GM21447 (cell line): ENCODE results near the gene USH2A.
"Not testable (repeated sequence)": the region's sequence is repeated elsewhere in the genome, so short reads cannot be mapped to it uniquely, and the experiment has no call there.

Source experiments
- ATAC-seq: cut with Tn5 transposase; IDR thresholded peaks from one replicate; pipeline ENCODE4 v1.9.1; 2021; ENCODE audit not compliant: unreplicated experiment

USH2A gene

GRCh38 chr1:216057063-216057462 is 366.2 kb downstream of the USH2A start:
- ATAC-seq, result no peak

GRCh38 chr1:216055004-216055403 is 368.2 kb downstream of the USH2A start:
- ATAC-seq, result no peak

GRCh38 chr1:216054600-216054999 is 368.6 kb downstream of the USH2A start:
- no peak for ATAC-seq

GRCh38 chr1:216051071-216051470 is 372.2 kb downstream of the USH2A start:
- ATAC-seq, result no peak

- no peak for ATAC-seq
Observed at GRCh38 chr1:216049741-216050430, 373.4 kb downstream of the USH2A start.

GRCh38 chr1:216047811-216048572 is 375.3 kb downstream of the USH2A start:
- ATAC-seq, result no peak

GRCh38 chr1:216046336-216046735 is 376.9 kb downstream of the USH2A start:
- ATAC-seq, result no peak

- no peak for ATAC-seq
Observed at GRCh38 chr1:216045400-216045799, 377.8 kb downstream of the USH2A start.

GRCh38 chr1:216044538-216044937 is 378.7 kb downstream of the USH2A start:
- no peak for ATAC-seq

- ATAC-seq, result no peak
Observed at GRCh38 chr1:216034506-216034905, 388.7 kb downstream of the USH2A start.

- no peak for ATAC-seq
Observed at GRCh38 chr1:216032961-216033614, 390.2 kb downstream of the USH2A start.

GRCh38 chr1:216032284-216032683 is 391.0 kb downstream of the USH2A start:
- ATAC-seq, result peak; percentile 46

GRCh38 chr1:216028631-216029030 is 394.6 kb downstream of the USH2A start:
- ATAC-seq, result no peak

GRCh38 chr1:216024546-216024945 is 398.7 kb downstream of the USH2A start:
- ATAC-seq, result no peak

GRCh38 chr1:216020743-216021345 is 402.4 kb downstream of the USH2A start:
- ATAC-seq, result peak; percentile 54

GRCh38 chr1:216015116-216015515 is 408.1 kb downstream of the USH2A start:
- ATAC-seq, result no peak

GRCh38 chr1:216014086-216014485 is 409.2 kb downstream of the USH2A start:
- no peak for ATAC-seq

GRCh38 chr1:216009456-216009855 is 413.8 kb downstream of the USH2A start:
- not testable (repeated sequence) for ATAC-seq

GRCh38 chr1:216005916-216006315 is 417.3 kb downstream of the USH2A start:
- peak; percentile 100 for ATAC-seq

GRCh38 chr1:215992620-215993019 is 430.6 kb downstream of the USH2A start:
- peak; percentile 61 for ATAC-seq

- no peak for ATAC-seq
Observed at GRCh38 chr1:215987092-215987875, 436.0 kb downstream of the USH2A start.
